Uterus (tissue), 4 donors: ENCODE data around the gene PML. TPM values are rescaled to one million over a fixed set of nuclear protein-coding genes. Genes with fewer than 3 reads are reported as not detected.
"Not testable (repeated sequence)": the region's sequence is repeated elsewhere in the genome, so short reads cannot be mapped to it uniquely, and the experiment has no call there.

Experiments used
- DNase-seq, 2 donors: peaks; one replicate each; pipeline ENCODE4 v3.0.0-alpha.2; 2019 to 2020
- H3K27ac ChIP-seq, 2 donors: fragments of 200-600 bp; sonication (generic); 1 replicate in 1 of 2; 2 replicates in 1 of 2; pipeline ENCODE4 v1.5.1; 2016 to 2018
- H3K27me3 ChIP-seq, 2 donors: fragments of 200-600 bp; sonication (generic); one replicate each; pipeline ENCODE4 v1.5.1; 2018 to 2019; ENCODE audit warnings: control low read depth in 1 of 2
- H3K36me3 ChIP-seq, 2 donors: fragments of 200-600 bp; sonication (generic); one replicate each; pipeline ENCODE4 v1.5.1; 2019; ENCODE audit warnings: control low read depth in 1 of 2
- H3K4me1 ChIP-seq, 2 donors: fragments of 200-600 bp; sonication (generic); one replicate each; pipeline ENCODE4 v1.5.1; 2018 to 2019; ENCODE audit warnings: control low read depth in 1 of 2
- H3K4me3 ChIP-seq, 2 donors: fragments of 200-600 bp; sonication (generic); 1 replicate in 1 of 2; 2 replicates in 1 of 2; pipeline ENCODE4 v1.5.1; 2018 to 2019; ENCODE audit warnings: mild to moderate bottlenecking in 1 of 2
- H3K9me3 ChIP-seq, 2 donors: fragments of 200-600 bp; sonication (generic); one replicate each; pipeline ENCODE4 v1.5.1; 2019; ENCODE audit warnings: control low read depth in 1 of 2
- CTCF ChIP-seq, 4 experiments: fragments of 200-600 bp in 2 of 4; fragments of 450-650 bp in 2 of 4; sonication (generic) in 2 of 4; IDR thresholded peaks; one replicate each; pipeline ENCODE4 v1.5.1; 2016 to 2019; ENCODE audit warnings: antibody characterized with exemption in 4 of 4, mild to moderate bottlenecking in 2 of 4, moderate library complexity in 1 of 4
- POLR2A ChIP-seq, 2 donors: fragments of 450-650 bp; IDR thresholded peaks; one replicate each; pipeline ENCODE4 v1.6.1; 2016; ENCODE audit warnings: antibody characterized with exemption in 2 of 2, mild to moderate bottlenecking in 1 of 2, moderate library complexity in 1 of 2
- intact Hi-C: fragments of 100-400 bp; cut with DNase I; formaldehyde crosslinking; loops from one replicate; pipeline ENCODE4 v1.15.1; 2023; ENCODE audit warnings: low total_unique reads
- total RNA-seq, 4 donors: library from RNA; depleted of rRNA in 3 of 4; stranded (reverse); fragments of >200 nt in 3 of 4; gene quantifications; one replicate each; pipeline versions ENCODE4 v1.1.0 to v1.2.4, GENCODE V29; 2014 to 2023
- donor health status: DM: yes; HTN: yes; CAD: no.

Gene PML
- total RNA-seq, 4 donors from 2014 or later, result 39.0 to 118 (median 78.3) TPM

GRCh38 chr15:73972984-73973682 lies 21.4 kb upstream of the PML start:
- intact Hi-C loops, result loop anchor here (10.0 kb wide), 1 partner anchor 62 kb away; no protein-coding TSS in a partner anchor
- Histone ChIP-seq H3K9me3 (no peaks in the 10 kb centered on the region), H3K36me3 (no peaks in the 10 kb centered on the region), H3K27ac (no peak overlapping the region), H3K27me3 (no peaks in the 10 kb centered on the region), H3K4me1 (peaks cover 0 to 8% of the 10 kb centered on the region in 2 donors), H3K4me3 (no peak overlapping the region)
- peak; percentile 86 to 88 for DNase-seq
- no peak for TF ChIP-seq POLR2A (IDR thresholded peaks at IDR 0.05)
- peak; percentile 88 to 97 (median 93) for TF ChIP-seq CTCF (IDR thresholded peaks at IDR 0.05)

- not testable (repeated sequence) for H3K4me1 ChIP-seq, H3K36me3 ChIP-seq, H3K27ac ChIP-seq, DNase-seq, H3K27me3 ChIP-seq, H3K9me3 ChIP-seq, H3K4me3 ChIP-seq
- intact Hi-C loops, result loop anchor here (10.0 kb wide), 1 partner anchor 61 kb away; no protein-coding TSS in a partner anchor
Observed at GRCh38 chr15:73973683-73974200, 20.8 kb upstream of the PML start.

- H3K27ac ChIP-seq, H3K4me3 ChIP-seq, DNase-seq, H3K27me3 ChIP-seq, H3K4me1 ChIP-seq, H3K36me3 ChIP-seq, H3K9me3 ChIP-seq: not testable (repeated sequence)
- intact Hi-C loops, result loop anchor here (10.0 kb wide), 1 partner anchor 59 kb away; no protein-coding TSS in a partner anchor
Observed at GRCh38 chr15:73975440-73976125, 18.9 kb upstream of the PML start.

- H3K36me3 ChIP-seq, result no peaks in the 10 kb centered on the region
- intact Hi-C loops, result loop anchor here (10.0 kb wide), 1 partner anchor 56 kb away; no protein-coding TSS in a partner anchor
- H3K27ac ChIP-seq, result no peak overlapping the region
- DNase-seq, result no peak
- H3K9me3 ChIP-seq, result no peaks in the 10 kb centered on the region
- no peak overlapping the region for H3K4me3 ChIP-seq
- H3K27me3 ChIP-seq, result no peaks in the 10 kb centered on the region
- peaks cover 7 to 16% of the 10 kb centered on the region in 2 donors for H3K4me1 ChIP-seq
- TF ChIP-seq CTCF (IDR thresholded peaks at IDR 0.05) (no peak), POLR2A (IDR thresholded peaks at IDR 0.05) (no peak)
Observed at GRCh38 chr15:73978896-73979295, 15.6 kb upstream of the PML start.

- no peak for DNase-seq
- Histone ChIP-seq H3K27ac (no peak overlapping the region), H3K4me3 (no peak overlapping the region), H3K27me3 (no peaks in the 10 kb centered on the region), H3K36me3 (no peaks in the 10 kb centered on the region), H3K9me3 (no peaks in the 10 kb centered on the region), H3K4me1 (peaks cover 7 to 16% of the 10 kb centered on the region in 2 donors)
- intact Hi-C loops, result loop anchor here (10.0 kb wide), 1 partner anchor 55 kb away; no protein-coding TSS in a partner anchor
- TF ChIP-seq POLR2A (IDR thresholded peaks at IDR 0.05) (no peak), CTCF (IDR thresholded peaks at IDR 0.05) (no peak)
Observed at GRCh38 chr15:73979636-73980035, 14.9 kb upstream of the PML start.

- Histone ChIP-seq H3K27ac (peak overlapping the region; percentile 83 to 87), H3K9me3 (no peaks in the 10 kb centered on the region), H3K27me3 (no peaks in the 10 kb centered on the region), H3K4me3 (no peak overlapping the region), H3K36me3 (no peaks in the 10 kb centered on the region), H3K4me1 (peaks cover 7 to 16% of the 10 kb centered on the region in 2 donors)
- TF ChIP-seq CTCF (IDR thresholded peaks at IDR 0.05) (no peak), POLR2A (IDR thresholded peaks at IDR 0.05) (no peak)
- intact Hi-C loops, result no loop called here
- no peak for DNase-seq
Observed at GRCh38 chr15:73981761-73982221, 12.7 kb upstream of the PML start.
